Measurements from ENCODE around the gene NDP. TPM values are rescaled to one million over a fixed set of nuclear protein-coding genes. Genes with fewer than 3 reads are reported as not detected.

Gene NDP
- total RNA-seq, 2 donors from 2014 or later: 0.16 TPM; not detected in 1

DNA sequence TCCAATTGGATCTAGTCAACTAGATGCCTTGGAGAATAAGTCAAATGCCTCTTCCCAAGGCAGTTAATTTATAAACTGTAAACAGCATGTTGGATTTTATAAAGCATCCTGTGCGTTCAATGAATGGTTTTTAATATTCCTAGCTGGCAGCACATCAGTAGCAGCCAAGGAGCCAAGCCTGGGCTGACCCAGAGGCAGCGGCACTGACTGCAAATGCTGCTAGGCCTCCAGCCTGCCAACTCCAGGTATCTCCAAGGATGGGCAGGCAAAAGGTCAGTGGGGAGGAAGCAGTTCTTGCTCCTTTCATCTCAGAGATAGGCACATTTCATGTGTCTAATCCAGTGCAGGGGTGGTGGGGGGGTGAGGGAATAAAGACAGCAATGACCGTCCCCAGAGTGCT, 9.5 kb downstream of the NDP start:
- Histone ChIP-seq H3K4me1 (no peaks in the 10 kb centered on the region), H3K4me3 (no peak overlapping the region), H3K9ac (ENCODE audit: low read depth in 2 of 2, low read length in 2 of 2) (no peak overlapping the region), H3K9me3 (no peaks in the 10 kb centered on the region), H3K36me3 (no peaks in the 10 kb centered on the region), H3K27me3 (no peaks in the 10 kb centered on the region), H3K27ac (no peak overlapping the region)
- TF ChIP-seq, protein P1, sequence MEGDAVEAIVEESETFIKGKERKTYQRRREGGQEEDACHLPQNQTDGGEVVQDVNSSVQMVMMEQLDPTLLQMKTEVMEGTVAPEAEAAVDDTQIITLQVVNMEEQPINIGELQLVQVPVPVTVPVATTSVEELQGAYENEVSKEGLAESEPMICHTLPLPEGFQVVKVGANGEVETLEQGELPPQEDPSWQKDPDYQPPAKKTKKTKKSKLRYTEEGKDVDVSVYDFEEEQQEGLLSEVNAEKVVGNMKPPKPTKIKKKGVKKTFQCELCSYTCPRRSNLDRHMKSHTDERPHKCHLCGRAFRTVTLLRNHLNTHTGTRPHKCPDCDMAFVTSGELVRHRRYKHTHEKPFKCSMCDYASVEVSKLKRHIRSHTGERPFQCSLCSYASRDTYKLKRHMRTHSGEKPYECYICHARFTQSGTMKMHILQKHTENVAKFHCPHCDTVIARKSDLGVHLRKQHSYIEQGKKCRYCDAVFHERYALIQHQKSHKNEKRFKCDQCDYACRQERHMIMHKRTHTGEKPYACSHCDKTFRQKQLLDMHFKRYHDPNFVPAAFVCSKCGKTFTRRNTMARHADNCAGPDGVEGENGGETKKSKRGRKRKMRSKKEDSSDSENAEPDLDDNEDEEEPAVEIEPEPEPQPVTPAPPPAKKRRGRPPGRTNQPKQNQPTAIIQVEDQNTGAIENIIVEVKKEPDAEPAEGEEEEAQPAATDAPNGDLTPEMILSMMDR (IDR thresholded peaks at IDR 0.05): no peak
- intact Hi-C loops (cut with DNase I): no loop called here
- DNase-seq: no peak

DNA sequence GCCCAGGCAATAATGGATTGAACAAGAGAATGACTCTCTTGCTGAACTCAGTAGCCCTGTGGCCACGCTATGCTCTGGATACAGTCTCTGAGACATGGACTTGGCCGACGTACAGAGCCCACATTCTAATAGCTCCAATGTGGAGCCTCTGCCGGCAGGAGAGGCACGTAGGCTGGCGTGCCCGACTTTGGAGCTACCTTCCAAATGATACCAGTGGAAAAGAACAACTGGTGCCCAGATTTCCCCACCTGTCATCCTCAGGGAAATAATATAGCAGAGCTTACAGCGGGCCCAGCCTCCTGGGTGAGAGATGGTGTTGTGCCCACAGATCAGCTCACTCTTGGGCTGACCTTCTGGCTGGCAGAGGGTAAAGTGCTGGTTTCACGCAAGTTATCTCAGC, 10.6 kb downstream of the NDP start:
- H3K27ac ChIP-seq: no peak overlapping the region
- H3K9me3 ChIP-seq: no peaks in the 10 kb centered on the region
- TF ChIP-seq, protein P1 (IDR thresholded peaks at IDR 0.05): no peak
- DNase-seq: no peak
- no peaks in the 10 kb centered on the region for H3K27me3 ChIP-seq
- H3K4me1 ChIP-seq: no peaks in the 10 kb centered on the region
- intact Hi-C loops (cut with DNase I): no loop called here
- no peak overlapping the region for H3K4me3 ChIP-seq
- H3K36me3 ChIP-seq: no peaks in the 10 kb centered on the region
- no peak overlapping the region for H3K9ac ChIP-seq (ENCODE audit: low read depth in 2 of 2, low read length in 2 of 2)

DNA sequence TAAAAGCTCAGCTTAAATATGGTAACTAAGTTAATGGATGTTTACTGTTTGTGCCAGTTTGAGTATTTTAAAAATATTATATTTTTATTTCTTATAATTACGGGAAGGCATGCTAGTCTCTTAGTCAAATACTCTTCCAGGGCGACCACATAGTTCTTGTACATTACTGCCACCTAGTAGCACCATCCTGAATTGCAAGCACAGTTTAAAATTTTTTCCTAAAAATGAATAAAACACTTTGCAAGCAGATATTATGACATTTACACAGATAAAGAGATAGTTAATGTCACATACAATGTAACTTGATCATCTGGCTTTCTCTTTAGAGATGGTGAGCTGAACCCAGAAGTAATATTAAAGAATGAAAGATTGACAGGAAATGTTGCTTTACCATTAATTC, 11.5 kb downstream of the NDP start:
- H3K9ac ChIP-seq (ENCODE audit: low read depth in 2 of 2, low read length in 2 of 2): no peak overlapping the region
- intact Hi-C loops (cut with DNase I): no loop called here
- H3K4me3 ChIP-seq: no peak overlapping the region
- no peak overlapping the region for H3K27ac ChIP-seq
- H3K9me3 ChIP-seq: no peaks in the 10 kb centered on the region
- no peak for DNase-seq
- TF ChIP-seq, protein P1 (IDR thresholded peaks at IDR 0.05): no peak
- no peaks in the 10 kb centered on the region for H3K4me1 ChIP-seq
- H3K27me3 ChIP-seq: no peaks in the 10 kb centered on the region
- no peaks in the 10 kb centered on the region for H3K36me3 ChIP-seq

DNA sequence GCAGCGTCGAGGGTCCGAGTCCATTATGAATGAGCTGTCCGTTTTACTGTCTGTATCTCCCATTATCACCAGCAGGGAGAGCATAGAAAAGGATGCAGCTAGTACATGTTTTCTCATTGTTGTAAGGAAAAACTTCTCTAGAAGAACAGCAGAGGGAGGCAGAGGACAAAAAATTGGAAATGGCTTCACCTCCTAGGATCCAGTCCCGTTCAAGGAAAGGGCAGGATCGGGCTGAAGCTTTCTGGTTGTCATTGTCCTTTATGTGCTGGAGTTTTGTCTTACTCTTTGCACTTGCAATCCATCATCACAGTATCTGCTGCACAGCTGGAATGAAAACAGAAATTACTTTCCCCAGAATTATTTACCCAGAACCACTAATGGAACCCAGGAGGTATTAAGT, 14.7 kb downstream of the NDP start:
- no peak overlapping the region for H3K4me3 ChIP-seq
- TF ChIP-seq, protein P1 (IDR thresholded peaks at IDR 0.05): peak; percentile 63
- DNase-seq: peak; percentile 42
- H3K9me3 ChIP-seq: no peaks in the 10 kb centered on the region
- no peaks in the 10 kb centered on the region for H3K27me3 ChIP-seq
- H3K9ac ChIP-seq (ENCODE audit: low read depth in 2 of 2, low read length in 2 of 2): no peak overlapping the region
- no peaks in the 10 kb centered on the region for H3K4me1 ChIP-seq
- H3K36me3 ChIP-seq: no peaks in the 10 kb centered on the region
- intact Hi-C loops (cut with DNase I): loop anchor here (5.0 kb wide), 1 partner anchor 284 kb away; no protein-coding TSS in a partner anchor
- no peak overlapping the region for H3K27ac ChIP-seq

DNA sequence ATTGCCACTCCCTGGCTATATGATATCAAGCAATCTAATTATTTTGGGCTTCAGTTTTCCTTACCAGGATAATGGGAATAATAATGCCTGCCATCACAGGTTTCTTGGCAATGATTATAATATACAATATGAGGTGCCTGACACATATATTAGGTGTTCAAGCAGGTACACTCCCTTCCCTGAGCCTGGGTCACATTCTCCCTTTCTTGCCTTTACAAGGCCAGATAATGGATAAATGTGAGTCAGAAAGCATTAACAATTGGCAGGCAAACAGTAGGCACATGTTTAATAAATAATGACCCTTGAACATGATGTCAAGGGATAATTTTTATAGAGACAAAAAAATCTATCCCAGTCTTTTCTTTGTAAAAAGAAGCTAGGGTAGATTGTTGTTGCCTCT, 17.2 kb downstream of the NDP start:
- Histone ChIP-seq H3K4me3 (no peak overlapping the region), H3K9ac (ENCODE audit: low read depth in 2 of 2, low read length in 2 of 2) (no peak overlapping the region), H3K27ac (no peak overlapping the region), H3K27me3 (no peaks in the 10 kb centered on the region), H3K4me1 (no peaks in the 10 kb centered on the region), H3K36me3 (no peaks in the 10 kb centered on the region), H3K9me3 (no peaks in the 10 kb centered on the region)
- DNase-seq: no peak
- TF ChIP-seq, protein P1 (IDR thresholded peaks at IDR 0.05): no peak
- intact Hi-C loops (cut with DNase I): loop anchor here (5.0 kb wide), 1 partner anchor 286 kb away; no protein-coding TSS in a partner anchor

All from colonic mucosa (tissue), 4 donors.